ENCODE measurements around the gene ESPN.

Gene ESPN

DNA sequence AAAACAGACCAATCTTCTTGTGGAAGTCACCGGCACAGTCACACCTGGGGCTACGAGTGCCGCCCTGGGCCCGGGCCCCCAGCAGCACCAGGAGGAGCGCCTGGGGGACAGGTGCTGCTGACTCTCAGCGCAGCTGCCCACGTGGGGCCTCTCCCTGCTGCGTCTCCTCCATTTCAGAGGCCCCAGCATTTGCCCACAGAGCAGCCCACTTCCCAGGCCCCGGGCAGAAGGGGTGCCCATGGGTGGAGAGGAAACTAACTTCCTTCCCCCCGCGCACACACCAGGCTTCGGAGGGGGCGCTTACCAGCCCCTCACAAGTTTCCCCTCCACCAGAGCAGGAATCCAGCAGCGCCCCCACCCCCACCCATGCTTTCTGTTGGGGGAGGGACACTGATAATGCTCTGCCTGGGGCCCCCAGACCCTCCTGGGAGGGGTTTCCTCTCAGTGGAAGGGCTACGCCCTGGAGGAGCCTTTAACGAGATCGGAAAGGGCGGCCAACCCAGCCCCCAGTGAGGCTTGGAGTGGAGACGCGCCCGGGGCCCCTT lies 41.0 kb downstream of the ESPN start:
- DNase-seq (ENCODE audit: low spot score) = no peak

- DNase-seq (ENCODE audit: low spot score) = no peak
Observed at GRCh38 chr1:6466023-6466422, 41.4 kb downstream of the ESPN start, which contains the start of gene TNFRSF25. Gene TNFRSF25, minus strand, starts transcription at chr1:6466173. Its CDS starts 66 bp downstream, at chr1:6466107.

DNA sequence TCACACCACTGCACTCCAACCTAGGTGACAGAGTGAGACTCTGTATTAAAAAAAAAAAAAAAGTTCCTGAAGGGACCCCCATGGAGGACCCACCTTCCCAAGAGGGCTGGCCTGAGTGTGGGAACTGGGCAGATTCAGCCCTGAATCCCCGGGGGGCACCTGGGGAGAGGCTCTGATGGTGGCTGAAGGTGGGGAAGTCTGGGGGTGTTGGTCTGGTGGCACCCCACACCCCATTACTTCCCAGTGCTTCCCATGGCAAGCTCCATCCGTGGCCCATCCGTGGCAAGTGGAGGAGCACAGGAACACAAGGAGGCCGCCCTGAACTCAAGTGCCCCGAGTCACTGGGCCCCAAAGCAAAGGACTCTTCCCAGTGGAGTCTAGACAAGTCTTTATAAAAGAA lies 42.2 kb downstream of the ESPN start:
- DNase-seq (ENCODE audit: low spot score) = no peak

- DNase-seq (ENCODE audit: low spot score) = no peak
Observed at GRCh38 chr1:6467224-6467623, 42.6 kb downstream of the ESPN start.

GRCh38 chr1:6467744-6468688 lies 43.4 kb downstream of the ESPN start:
- DNase-seq (ENCODE audit: low spot score) = no peak

DNA sequence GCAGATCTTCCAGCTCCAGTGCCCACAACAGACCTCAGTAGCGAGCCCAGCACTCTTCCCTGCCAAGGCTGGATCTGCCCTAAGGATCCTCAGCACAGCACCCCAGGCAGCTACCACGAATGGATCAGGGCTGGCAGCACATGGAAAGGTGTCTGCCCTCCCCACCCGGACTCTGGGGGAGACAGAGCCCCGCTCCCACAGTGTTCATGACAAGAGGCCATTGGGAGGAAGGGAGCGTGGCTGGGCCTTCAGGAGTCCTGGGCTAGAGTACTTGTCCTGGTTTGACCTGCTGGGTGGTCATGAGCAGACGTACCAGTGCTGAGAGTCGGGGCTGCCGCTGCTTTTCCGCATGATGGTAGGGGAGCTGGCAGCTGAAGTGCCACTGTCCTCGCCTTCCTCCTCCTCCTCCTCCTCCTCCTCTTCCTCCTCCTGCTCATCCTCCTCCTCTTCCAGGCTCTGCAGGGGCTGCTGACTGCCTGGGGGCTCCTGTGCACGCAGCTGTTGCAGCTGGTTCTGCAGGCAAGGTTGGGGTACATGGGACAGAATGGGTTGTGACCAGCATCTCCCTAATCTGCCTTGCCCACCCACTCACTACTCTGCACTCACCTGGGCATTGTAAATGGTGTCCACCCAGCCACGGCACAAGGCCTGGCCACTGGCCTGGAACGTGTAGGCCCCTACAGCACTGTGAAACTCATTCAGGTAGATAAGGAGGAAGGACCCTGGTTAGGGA lies 44.3 kb downstream of the ESPN start:
- no peak for DNase-seq (ENCODE audit: low spot score)

GRCh38 chr1:6470132-6471085 lies 45.8 kb downstream of the ESPN start:
- no peak for DNase-seq (ENCODE audit: low spot score)

- no peak for DNase-seq (ENCODE audit: low spot score)
Observed at GRCh38 chr1:6471086-6471969, 46.8 kb downstream of the ESPN start.

DNA sequence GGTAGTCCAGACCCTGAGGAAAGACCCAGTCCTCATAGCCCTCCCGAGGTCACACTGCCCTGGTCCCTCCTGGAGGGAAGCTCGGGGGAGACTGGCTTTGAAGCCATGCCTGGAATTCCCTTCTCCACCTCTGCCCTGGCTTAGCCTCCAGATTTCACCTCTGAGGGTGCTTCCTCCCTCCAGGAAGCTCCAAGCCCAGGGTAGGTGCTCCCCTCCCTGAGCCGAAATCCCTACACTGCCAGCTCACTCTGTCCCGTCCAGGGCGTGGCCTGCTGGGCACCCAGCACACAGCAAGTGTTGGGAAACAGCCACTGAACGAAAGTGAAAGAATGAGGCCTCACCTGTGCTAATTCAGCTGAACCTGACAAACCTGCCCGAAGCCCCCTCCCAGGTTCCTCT lies 47.4 kb downstream of the ESPN start:
- DNase-seq (ENCODE audit: low spot score) = no peak

DNA sequence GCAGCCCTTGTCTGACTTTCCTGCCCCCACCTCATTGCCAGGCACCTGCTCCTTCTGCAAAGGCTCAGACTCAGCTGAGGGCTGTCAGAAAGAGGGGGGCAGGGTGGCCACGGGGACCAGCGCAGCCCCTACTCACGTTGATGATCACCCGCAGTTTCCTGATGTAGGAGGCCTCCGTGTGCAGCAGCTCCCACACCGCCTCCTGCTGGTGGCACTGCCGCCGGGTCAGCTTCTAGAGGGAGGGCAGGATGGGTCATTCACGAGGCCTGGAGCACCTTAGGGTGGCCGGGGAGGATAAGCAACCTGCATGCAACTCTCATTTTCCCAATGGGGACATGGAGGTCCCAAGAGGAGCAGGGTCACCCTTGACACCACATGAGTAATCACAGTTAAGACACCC lies 47.8 kb downstream of the ESPN start:
- no peak for DNase-seq (ENCODE audit: low spot score)

DNA sequence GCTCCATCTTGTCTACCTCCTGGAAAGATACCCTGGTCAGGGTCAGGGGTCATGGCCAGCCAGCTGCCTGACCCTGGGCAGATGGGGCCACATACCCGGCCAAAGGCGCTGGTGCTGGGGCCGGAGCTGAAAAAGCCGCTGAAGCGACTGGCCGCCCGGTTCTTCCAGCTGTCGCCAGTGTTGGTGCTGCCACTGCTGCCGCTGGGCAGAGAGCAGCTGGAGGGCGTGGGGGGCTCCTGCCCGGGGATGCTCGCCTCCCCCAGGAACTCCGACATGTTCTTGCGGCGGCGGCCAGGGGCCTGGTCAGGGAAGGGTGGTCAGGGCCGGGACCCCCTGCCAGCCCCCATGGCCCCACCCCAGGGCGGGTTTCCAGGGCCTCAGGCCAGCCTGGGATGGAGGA lies 48.6 kb downstream of the ESPN start:
- no peak for DNase-seq (ENCODE audit: low spot score)

DNA sequence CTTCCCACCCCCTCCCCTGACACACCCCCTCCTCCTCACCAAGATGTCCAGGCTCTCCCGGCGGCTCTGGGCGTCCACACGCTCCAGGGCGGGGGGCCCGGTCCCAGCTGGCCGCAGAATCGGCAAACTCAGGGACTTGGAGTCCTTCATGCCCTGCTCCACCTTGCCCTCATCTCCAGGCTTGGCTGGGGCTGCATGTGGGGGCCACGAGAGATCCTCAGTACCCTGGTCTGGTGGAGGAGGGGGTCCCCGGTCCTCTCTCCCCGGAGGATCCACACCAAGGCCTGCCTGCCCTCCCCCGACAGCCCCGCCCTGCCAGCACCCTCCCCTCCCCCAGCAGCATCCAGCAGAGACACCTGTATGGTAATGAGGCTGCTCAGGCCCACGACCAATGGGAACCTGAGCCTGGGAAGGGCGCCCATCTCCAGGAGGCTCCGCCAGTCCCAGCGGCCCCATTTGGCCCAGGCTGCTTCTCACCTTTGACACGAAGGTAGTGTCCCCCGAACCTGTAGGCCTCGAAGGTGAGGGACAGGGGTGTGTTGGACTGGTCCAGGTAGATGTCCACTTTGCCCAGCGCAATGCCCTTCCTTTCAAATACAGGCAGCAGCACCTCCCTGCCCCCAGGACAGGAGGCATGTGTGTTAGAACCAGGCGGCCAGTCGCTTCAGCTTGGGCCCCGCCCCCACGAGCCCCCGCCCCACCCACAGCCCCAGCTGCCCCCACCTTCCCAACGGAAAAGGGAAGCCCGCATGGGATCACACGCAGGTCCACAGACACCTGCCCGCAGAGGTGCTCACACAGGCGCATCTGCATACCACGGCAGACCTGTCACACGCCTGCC lies 49.6 kb downstream of the ESPN start:
- DNase-seq (ENCODE audit: low spot score) = no peak

GRCh38 chr1:6474815-6475282 lies 50.3 kb downstream of the ESPN start:
- DNase-seq (ENCODE audit: low spot score) = no peak

GRCh38 chr1:6475381-6476133 lies 51.0 kb downstream of the ESPN start:
- DNase-seq (ENCODE audit: low spot score) = peak; percentile 83

DNA sequence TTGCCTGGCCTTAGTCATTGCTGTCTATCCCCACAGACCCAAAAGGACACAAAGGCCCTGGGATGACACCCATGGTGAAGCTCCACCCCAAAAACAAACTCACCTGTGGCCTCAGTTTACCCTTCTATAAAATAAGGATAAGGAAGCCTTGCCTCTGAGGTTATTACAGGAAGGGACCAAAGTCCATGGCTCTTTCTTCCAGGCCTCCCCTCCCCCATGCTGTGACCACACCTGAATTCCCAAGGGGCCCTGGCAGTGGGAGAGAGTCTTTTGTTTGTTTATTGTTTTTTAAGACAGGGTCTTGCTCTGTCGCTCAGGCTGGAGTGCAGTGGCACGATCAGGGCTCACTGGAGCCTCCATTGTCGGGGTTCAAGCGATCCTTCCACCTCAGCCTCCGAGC lies 51.9 kb downstream of the ESPN start:
- no peak for DNase-seq (ENCODE audit: low spot score)

GRCh38 chr1:6477039-6477820 lies 52.7 kb downstream of the ESPN start:
- DNase-seq (ENCODE audit: low spot score) = no peak

DNA sequence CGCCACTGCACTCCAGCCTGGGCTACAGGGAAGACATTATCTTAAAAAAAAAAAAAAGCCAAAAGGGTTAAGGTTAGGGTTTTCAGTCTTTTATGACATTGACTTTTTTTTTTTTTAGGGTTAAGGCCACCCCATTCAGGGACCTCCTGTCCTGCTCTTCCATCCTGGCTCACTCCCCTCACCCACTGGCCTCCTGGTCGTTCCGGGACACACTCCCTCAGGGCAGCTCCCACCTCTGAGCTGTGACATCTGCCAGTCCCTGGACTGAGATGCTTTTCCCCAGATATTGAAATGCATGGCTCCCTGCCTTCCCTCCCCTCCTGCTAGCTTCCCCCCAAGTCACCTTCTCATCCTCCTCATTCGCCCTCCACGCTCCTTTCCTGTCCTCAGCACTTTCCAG lies 57.2 kb downstream of the ESPN start:
- DNase-seq (ENCODE audit: low spot score) = no peak

Data from germinal center (tissue), 1 donor.